Stimulated activated CD4-positive, alpha-beta T cell treated with anti-CD3 and anti-CD28 coated beads, Interleukin-15, amount 100 ng/mL, for 48 hours (primary cell): ENCODE data around the gene SPSB3.
"Not testable (repeated sequence)": the region's sequence is repeated elsewhere in the genome, so short reads cannot be mapped to it uniquely, and the experiment has no call there.

ENCODE experiments used
- DNase-seq, 2 donors: peaks; one replicate each; pipeline ENCODE4 v3.0.0-alpha.2; 2020; ENCODE audit warnings: low read depth in 2 of 2

Gene SPSB3

DNA sequence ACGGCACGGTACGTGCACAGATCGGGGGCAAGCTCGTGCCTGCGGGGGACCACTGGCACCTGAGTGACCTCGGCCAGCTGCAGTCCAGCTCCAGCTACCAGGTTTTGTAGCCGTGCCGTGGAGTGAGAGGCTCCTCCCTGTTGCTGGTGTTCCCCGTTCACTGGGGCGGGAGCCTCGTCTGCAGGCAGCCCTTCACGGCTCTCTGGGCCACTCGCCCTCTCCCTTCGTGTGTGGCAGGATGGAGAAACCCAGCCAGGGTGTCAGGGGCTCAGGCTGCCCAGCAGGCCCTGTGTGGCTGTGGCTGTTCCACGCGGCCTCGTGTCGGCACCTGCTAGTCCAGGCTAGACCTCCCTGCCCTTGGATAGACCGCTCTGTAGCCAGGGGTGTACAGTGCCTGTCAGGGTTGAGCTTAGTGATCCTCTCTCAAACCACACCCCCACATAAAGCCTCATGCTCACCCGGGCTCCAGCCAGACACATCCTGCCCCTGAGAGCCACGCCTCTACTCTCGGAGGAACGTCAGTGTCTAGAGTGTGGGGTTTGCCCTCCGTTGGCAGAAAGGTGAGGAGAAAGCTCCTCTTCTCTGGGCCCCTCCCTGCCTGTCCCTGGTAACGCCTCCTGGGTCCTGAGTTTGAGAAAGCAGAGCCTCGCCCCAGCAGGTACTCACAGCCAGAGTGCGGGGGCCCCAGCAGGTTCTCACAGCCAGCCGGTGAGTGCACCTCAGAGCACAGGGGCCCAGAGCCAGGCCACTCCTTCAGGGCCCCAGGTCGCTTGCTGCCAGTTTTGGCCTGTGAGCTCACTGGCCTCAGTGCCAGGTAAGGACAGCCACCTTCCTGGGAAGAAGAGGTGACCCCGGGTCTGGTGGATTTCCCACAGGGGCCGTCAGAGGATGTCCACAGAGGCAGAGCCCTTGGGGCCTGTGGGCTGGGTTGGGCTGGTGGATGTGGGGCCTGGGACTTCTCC lies 38.7 kb downstream of the SPSB3 start:
- no peak for DNase-seq

- DNase-seq, result no peak
These were observed 40.7 kb downstream of the SPSB3 start for GRCh38 chr16:1741553-1742165.

DNA sequence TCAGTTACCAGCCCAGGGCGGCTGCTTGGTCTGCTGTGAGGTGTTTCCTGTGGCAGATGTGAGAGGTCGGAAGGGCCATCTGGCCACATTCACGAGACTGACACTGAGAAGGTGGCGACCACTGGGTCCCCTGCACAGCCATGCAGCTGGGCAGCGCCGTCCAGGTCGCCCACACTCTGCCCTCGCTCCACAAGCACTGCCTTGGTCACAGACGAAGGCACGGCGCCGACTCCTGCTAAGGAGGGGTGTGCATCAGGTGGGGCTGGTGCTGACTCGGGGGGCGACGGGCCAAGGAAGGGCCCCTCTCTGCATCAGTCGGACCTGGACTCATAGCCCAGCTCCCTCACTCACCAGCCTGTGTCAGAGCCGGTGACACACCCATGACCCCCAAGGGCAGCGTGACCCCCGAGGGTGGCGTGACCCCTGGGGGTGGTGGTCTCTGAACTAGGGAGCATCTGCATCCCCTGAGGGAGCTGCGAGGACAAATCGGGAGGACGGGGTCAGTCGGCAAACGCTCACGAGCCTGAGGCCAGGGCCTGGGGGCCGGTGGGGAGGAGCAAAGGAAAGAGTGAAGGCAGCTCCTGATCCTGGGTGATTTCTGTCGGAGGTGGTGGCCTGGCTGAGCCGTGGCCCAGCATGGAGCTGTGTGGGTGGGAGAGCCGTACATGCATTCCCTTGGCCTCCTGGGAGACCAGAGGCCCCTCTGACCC lies 41.4 kb downstream of the SPSB3 start:
- DNase-seq, result no peak

- no peak for DNase-seq
These were observed 42.1 kb downstream of the SPSB3 start for GRCh38 chr16:1740234-1740633.

- no peak for DNase-seq
These were observed 47.6 kb downstream of the SPSB3 start for GRCh38 chr16:1734816-1735215.

DNA sequence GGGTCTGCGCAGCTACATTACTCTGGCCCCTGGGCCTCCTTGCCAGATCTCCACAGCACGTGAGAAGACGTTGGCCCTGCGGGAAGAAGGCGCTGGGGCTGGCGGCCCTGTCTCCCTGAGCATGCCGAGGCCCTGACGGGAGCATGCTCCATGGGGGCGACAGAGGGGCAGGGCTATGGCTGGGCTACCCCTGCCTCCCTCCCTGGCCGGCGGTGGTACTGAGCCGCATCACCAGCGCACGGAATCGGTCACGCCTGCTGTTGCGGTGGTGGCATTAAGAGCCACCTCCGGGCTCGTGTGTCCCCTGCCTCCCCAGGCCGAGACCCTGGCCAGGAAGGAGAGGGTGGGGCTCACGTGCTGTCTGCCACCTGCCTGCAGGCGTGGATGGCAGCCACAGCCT lies 48.2 kb downstream of the SPSB3 start:
- no peak for DNase-seq

GRCh38 chr16:1732551-1732987 lies 49.8 kb downstream of the SPSB3 start:
- DNase-seq, result not testable (repeated sequence)

DNA sequence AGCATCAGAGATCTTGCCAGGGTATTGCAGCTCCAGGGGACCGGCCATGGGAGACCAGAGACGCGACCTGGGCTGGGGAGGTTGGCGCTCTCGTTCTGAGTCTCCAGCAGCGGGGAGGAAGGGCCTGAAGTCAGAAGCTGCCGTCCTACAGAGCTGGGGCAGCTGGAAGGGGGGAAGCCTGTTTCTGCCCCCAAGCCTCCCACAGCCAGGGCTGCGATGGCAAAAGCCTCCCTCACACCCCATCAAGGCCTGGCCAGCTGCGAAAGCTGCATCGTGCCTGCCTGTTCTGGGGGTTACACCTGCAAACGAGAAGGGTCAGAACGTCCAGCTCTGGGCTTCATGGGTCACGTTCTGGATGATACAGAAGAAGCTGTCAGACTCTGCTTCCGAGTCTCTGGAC lies 50.3 kb downstream of the SPSB3 start:
- DNase-seq, result no peak

GRCh38 chr16:1731603-1732002 lies 50.8 kb downstream of the SPSB3 start:
- no peak for DNase-seq

- DNase-seq, result no peak
These were observed 51.3 kb downstream of the SPSB3 start for GRCh38 chr16:1731073-1731472.

DNA sequence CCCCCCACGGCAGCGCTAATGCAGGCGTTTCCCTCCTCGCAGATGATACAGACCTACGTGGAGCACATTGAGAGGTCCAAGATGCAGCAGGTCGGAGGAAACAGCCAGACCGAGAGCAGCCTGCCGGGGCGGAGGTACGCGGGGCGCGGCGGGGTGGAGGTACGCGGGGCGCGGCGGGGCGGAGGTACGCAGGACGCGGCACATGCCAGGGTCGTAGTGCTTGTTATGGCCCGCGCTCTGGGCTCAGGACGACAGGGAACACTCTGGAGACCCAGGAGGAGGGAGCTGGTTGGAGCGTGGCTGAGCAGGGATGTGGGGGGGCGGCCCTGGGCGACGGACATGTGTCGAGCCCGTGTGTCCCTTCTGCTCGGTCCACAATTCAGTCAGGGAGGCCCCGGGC lies 52.9 kb downstream of the SPSB3 start:
- no peak for DNase-seq

DNA sequence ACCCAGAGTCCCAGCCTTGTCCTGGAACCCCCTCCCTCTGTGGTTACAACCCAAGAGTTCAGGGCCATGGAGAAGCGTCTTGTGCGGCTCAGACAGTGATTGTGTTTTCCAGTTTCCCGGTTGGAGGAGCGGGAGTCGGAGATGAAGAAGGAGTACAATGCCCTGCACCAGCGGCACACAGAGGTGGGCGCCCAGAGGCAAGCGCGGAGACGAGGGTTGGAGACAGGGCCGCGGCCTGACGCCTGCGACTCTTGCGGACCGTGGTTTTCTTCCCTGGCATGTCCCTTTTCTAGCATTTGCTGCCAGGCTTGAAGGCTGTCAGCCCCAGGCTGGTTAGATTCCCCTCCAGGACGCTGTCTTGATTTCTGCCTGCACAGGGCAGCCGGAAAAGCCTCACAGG lies 53.3 kb downstream of the SPSB3 start:
- DNase-seq, result no peak

DNA sequence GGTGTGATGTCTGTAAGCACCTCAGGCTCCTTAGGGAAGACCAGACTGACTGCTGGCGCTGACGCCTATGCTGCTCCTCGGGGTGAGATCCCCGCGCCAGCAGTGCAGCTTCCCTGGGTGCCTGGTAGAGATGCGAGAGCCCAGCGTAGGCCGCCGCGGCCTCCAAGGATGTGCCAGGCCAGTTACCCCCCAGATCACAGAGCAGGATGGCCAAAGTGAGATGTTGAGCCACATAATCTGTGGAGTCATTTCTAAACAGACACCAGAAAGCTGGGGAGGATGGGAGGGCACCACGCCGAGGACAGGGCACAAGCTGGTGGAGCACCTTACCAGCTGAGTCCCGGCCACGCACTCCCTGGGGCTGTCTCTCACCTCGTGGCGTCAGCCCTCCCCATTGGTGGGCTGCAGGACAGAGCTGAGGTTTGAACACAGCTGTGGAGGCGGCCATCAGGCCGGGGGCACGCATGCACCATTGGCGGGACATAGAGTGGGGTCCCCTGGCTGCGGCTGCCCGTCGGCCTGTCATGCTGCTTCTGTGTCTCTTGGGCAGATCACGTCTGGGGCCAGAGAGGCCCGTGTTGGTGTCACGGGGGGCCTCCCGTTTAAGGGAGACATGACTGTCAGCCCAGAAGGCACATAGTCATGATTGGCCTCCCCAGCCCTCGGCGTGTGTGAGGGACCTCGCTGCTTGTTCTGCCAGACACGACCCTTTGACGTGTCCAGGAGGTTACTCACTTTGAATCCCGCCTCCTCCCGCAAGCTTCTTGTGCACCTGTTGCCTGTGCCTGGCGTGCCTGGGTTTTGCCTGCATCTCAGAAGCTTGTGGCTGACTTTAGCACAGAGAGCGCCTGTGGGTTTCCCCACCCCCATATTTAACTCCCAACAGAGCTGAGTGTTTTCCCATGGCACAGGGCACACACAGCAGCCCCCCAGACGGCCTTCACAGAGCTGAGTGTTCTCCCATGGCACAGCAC lies 54.4 kb downstream of the SPSB3 start:
- no peak for DNase-seq
